GM23338 (cell line): ENCODE data around the gene KAZN.

ENCODE experiments used
- CREB1 ChIP-seq: fragments of 250-450 bp; sonication (Bioruptor Pico); IDR thresholded peaks from 2 replicates; pipeline ENCODE4 v1.5.0; 2020; ENCODE audit warnings: low read depth, mild to moderate bottlenecking, moderate library complexity
- EZH2 ChIP-seq: fragments of 200-600 bp; sonication (generic); IDR thresholded peaks from one replicate; pipeline ENCODE4 v1.8.0; 2017; ENCODE audit warnings: antibody characterized with exemption, mild to moderate bottlenecking, low read depth; ENCODE audit not compliant: unreplicated experiment
- EZH2phosphoT487 ChIP-seq: fragments of 200-600 bp; sonication (generic); IDR thresholded peaks from one replicate; pipeline ENCODE4 v1.8.1; 2018; ENCODE audit warnings: antibody characterized with exemption; ENCODE audit not compliant: unreplicated experiment
- JUNB ChIP-seq: IDR thresholded peaks from one replicate; pipeline ENCODE4 v1.6.1; 2016; ENCODE audit warnings: antibody characterized with exemption; ENCODE audit not compliant: unreplicated experiment
- NANOG ChIP-seq: IDR thresholded peaks from 2 replicates; pipeline ENCODE4 v1.6.1; 2016; ENCODE audit warnings: antibody characterized with exemption, borderline replicate concordance
- POLR2AphosphoS5 ChIP-seq: IDR thresholded peaks from 2 replicates; pipeline ENCODE4 v1.6.1; 2016; ENCODE audit warnings: antibody characterized with exemption, low read depth
- ZNF114 ChIP-seq: fragments of 250-450 bp; sonication (Bioruptor Pico); IDR thresholded peaks from 2 replicates; pipeline ENCODE4 v1.5.0; 2020; ENCODE audit warnings: mild to moderate bottlenecking, moderate library complexity
- TF ChIP-seq, protein P1 (sequence below), 2 experiments: fragments of 200-600 bp in 1 of 2; sonication (generic) in 1 of 2; conservative IDR thresholded peaks; 2 replicates each; pipeline versions ENCODE4 v1.5.1 to v1.6.1; 2016 to 2017; ENCODE audit warnings: antibody characterized with exemption in 2 of 2, low read depth in 2 of 2, mild to moderate bottlenecking in 2 of 2, moderate library complexity in 1 of 2
- TF ChIP-seq, protein P2 (sequence below): IDR thresholded peaks from one replicate; pipeline ENCODE4 v1.6.1; 2018; ENCODE audit warnings: antibody characterized with exemption; ENCODE audit not compliant: unreplicated experiment
- TF ChIP-seq, protein P3 (sequence below): IDR thresholded peaks from 2 replicates; pipeline ENCODE4 v1.6.1; 2016; ENCODE audit warnings: antibody characterized with exemption
- TF ChIP-seq, protein P4 (sequence below): fragments of 250-450 bp; sonication (Bioruptor Pico); IDR thresholded peaks from 2 replicates; pipeline ENCODE4 v1.5.0; 2020; ENCODE audit warnings: mild to moderate bottlenecking, moderate library complexity

DNA sequence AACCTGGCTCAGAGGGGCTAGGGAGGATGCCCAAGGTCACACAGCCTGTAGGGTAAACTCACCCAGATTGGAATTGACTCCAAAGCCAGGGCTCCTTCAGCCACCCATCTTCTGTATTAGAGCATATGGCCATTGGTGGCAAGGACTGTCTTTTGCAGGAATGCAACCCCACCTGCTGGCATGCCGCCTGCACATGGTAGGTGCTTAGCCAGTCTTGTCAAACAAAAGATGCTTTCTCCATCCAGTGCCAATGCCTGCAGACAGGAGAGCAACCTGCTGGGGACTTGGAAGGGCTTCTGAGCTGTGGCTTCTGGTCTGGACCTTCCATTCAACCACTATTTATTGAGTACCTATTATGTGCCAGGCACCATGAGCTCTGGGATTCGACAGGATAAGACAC lies 459.8 kb downstream of the KAZN start:
- no peak for TF ChIP-seq CREB1 (CRISPR knock-in tag)
- TF ChIP-seq, protein P1, sequence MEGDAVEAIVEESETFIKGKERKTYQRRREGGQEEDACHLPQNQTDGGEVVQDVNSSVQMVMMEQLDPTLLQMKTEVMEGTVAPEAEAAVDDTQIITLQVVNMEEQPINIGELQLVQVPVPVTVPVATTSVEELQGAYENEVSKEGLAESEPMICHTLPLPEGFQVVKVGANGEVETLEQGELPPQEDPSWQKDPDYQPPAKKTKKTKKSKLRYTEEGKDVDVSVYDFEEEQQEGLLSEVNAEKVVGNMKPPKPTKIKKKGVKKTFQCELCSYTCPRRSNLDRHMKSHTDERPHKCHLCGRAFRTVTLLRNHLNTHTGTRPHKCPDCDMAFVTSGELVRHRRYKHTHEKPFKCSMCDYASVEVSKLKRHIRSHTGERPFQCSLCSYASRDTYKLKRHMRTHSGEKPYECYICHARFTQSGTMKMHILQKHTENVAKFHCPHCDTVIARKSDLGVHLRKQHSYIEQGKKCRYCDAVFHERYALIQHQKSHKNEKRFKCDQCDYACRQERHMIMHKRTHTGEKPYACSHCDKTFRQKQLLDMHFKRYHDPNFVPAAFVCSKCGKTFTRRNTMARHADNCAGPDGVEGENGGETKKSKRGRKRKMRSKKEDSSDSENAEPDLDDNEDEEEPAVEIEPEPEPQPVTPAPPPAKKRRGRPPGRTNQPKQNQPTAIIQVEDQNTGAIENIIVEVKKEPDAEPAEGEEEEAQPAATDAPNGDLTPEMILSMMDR (conservative IDR thresholded peaks at IDR 0.05; ENCODE audit: low read depth in 2 of 2), result peak in 1 of 2 experiments; percentile 19; a peak in 1 of 4 replicates
- no peak for TF ChIP-seq POLR2AphosphoS5
- TF ChIP-seq, protein P2, sequence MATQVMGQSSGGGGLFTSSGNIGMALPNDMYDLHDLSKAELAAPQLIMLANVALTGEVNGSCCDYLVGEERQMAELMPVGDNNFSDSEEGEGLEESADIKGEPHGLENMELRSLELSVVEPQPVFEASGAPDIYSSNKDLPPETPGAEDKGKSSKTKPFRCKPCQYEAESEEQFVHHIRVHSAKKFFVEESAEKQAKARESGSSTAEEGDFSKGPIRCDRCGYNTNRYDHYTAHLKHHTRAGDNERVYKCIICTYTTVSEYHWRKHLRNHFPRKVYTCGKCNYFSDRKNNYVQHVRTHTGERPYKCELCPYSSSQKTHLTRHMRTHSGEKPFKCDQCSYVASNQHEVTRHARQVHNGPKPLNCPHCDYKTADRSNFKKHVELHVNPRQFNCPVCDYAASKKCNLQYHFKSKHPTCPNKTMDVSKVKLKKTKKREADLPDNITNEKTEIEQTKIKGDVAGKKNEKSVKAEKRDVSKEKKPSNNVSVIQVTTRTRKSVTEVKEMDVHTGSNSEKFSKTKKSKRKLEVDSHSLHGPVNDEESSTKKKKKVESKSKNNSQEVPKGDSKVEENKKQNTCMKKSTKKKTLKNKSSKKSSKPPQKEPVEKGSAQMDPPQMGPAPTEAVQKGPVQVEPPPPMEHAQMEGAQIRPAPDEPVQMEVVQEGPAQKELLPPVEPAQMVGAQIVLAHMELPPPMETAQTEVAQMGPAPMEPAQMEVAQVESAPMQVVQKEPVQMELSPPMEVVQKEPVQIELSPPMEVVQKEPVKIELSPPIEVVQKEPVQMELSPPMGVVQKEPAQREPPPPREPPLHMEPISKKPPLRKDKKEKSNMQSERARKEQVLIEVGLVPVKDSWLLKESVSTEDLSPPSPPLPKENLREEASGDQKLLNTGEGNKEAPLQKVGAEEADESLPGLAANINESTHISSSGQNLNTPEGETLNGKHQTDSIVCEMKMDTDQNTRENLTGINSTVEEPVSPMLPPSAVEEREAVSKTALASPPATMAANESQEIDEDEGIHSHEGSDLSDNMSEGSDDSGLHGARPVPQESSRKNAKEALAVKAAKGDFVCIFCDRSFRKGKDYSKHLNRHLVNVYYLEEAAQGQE, result no peak
- no peak for TF ChIP-seq EZH2
- no peak for TF ChIP-seq EZH2phosphoT487
- TF ChIP-seq JUNB, result no peak
- no peak for TF ChIP-seq NANOG
- TF ChIP-seq, protein P3, sequence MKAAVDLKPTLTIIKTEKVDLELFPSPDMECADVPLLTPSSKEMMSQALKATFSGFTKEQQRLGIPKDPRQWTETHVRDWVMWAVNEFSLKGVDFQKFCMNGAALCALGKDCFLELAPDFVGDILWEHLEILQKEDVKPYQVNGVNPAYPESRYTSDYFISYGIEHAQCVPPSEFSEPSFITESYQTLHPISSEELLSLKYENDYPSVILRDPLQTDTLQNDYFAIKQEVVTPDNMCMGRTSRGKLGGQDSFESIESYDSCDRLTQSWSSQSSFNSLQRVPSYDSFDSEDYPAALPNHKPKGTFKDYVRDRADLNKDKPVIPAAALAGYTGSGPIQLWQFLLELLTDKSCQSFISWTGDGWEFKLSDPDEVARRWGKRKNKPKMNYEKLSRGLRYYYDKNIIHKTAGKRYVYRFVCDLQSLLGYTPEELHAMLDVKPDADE, result no peak
- TF ChIP-seq ZNF114 (CRISPR knock-in tag), result no peak
- TF ChIP-seq, protein P4, sequence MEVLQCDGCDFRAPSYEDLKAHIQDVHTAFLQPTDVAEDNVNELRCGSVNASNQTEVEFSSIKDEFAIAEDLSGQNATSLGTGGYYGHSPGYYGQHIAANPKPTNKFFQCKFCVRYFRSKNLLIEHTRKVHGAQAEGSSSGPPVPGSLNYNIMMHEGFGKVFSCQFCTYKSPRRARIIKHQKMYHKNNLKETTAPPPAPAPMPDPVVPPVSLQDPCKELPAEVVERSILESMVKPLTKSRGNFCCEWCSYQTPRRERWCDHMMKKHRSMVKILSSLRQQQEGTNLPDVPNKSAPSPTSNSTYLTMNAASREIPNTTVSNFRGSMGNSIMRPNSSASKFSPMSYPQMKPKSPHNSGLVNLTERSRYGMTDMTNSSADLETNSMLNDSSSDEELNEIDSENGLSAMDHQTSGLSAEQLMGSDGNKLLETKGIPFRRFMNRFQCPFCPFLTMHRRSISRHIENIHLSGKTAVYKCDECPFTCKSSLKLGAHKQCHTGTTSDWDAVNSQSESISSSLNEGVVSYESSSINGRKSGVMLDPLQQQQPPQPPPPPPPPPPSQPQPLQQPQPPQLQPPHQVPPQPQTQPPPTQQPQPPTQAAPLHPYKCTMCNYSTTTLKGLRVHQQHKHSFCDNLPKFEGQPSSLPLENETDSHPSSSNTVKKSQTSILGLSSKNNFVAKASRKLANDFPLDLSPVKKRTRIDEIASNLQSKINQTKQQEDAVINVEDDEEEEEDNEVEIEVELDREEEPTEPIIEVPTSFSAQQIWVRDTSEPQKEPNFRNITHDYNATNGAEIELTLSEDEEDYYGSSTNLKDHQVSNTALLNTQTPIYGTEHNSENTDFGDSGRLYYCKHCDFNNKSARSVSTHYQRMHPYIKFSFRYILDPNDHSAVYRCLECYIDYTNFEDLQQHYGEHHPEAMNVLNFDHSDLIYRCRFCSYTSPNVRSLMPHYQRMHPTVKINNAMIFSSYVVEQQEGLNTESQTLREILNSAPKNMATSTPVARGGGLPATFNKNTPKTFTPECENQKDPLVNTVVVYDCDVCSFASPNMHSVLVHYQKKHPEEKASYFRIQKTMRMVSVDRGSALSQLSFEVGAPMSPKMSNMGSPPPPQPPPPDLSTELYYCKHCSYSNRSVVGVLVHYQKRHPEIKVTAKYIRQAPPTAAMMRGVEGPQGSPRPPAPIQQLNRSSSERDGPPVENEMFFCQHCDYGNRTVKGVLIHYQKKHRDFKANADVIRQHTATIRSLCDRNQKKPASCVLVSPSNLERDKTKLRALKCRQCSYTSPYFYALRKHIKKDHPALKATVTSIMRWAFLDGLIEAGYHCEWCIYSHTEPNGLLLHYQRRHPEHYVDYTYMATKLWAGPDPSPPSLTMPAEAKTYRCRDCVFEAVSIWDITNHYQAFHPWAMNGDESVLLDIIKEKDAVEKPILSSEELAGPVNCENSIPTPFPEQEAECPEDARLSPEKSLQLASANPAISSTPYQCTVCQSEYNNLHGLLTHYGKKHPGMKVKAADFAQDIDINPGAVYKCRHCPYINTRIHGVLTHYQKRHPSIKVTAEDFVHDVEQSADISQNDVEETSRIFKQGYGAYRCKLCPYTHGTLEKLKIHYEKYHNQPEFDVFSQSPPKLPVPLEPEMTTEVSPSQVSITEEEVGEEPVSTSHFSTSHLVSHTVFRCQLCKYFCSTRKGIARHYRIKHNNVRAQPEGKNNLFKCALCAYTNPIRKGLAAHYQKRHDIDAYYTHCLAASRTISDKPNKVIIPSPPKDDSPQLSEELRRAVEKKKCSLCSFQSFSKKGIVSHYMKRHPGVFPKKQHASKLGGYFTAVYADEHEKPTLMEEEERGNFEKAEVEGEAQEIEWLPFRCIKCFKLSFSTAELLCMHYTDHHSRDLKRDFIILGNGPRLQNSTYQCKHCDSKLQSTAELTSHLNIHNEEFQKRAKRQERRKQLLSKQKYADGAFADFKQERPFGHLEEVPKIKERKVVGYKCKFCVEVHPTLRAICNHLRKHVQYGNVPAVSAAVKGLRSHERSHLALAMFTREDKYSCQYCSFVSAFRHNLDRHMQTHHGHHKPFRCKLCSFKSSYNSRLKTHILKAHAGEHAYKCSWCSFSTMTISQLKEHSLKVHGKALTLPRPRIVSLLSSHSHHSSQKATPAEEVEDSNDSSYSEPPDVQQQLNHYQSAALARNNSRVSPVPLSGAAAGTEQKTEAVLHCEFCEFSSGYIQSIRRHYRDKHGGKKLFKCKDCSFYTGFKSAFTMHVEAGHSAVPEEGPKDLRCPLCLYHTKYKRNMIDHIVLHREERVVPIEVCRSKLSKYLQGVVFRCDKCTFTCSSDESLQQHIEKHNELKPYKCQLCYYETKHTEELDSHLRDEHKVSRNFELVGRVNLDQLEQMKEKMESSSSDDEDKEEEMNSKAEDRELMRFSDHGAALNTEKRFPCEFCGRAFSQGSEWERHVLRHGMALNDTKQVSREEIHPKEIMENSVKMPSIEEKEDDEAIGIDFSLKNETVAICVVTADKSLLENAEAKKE (CRISPR knock-in tag), result no peak
